Suprapubic skin (tissue), 4 donors: ENCODE results near the gene SPOP. TPM values are rescaled to one million over a fixed set of nuclear protein-coding genes. Genes with fewer than 3 reads are reported as not detected.

ENCODE experiments used
- DNase-seq, 2 donors: peaks; one replicate each; pipeline ENCODE4 v3.0.0-alpha.2; 2019; ENCODE audit warnings: low spot score in 2 of 2
- H3K27ac ChIP-seq: fragments of 200-600 bp; sonication (generic); one replicate; pipeline ENCODE4 v1.5.1; 2019
- H3K27me3 ChIP-seq: fragments of 200-600 bp; sonication (generic); one replicate; pipeline ENCODE4 v1.5.1; 2019
- H3K36me3 ChIP-seq: fragments of 200-600 bp; sonication (generic); one replicate; pipeline ENCODE4 v1.5.1; 2019
- H3K4me1 ChIP-seq: fragments of 200-600 bp; sonication (generic); one replicate; pipeline ENCODE4 v1.5.1; 2019
- H3K4me3 ChIP-seq: fragments of 200-600 bp; sonication (generic); one replicate; pipeline ENCODE4 v1.5.1; 2019; ENCODE audit warnings: mild to moderate bottlenecking
- H3K9me3 ChIP-seq: fragments of 200-600 bp; sonication (generic); one replicate; pipeline ENCODE4 v1.5.1; 2019
- CTCF ChIP-seq, 2 donors: fragments of 200-600 bp in 1 of 2; fragments of 450-650 bp in 1 of 2; sonication (generic) in 1 of 2; IDR thresholded peaks; one replicate each; pipeline ENCODE4 v1.5.1; 2016 to 2019; ENCODE audit warnings: antibody characterized with exemption in 2 of 2, mild to moderate bottlenecking in 1 of 2, moderate library complexity in 1 of 2
- EP300 ChIP-seq: sonication (generic); formaldehyde crosslinking; IDR thresholded peaks from one replicate; pipeline ENCODE4 v1.6.1; 2017; ENCODE audit warnings: antibody characterized with exemption
- POLR2A ChIP-seq, 2 donors: fragments of 450-650 bp; IDR thresholded peaks; one replicate each; pipeline ENCODE4 v1.6.1; 2017; ENCODE audit warnings: antibody characterized with exemption in 2 of 2, mild to moderate bottlenecking in 2 of 2, moderate library complexity in 2 of 2
- POLR2AphosphoS5 ChIP-seq, 3 donors: sonication (generic); formaldehyde crosslinking; IDR thresholded peaks; one replicate each; pipeline ENCODE4 v1.6.1; 2017; ENCODE audit warnings: antibody characterized with exemption in 3 of 3
- WGBS: methylation state at CpG from one replicate; pipeline ENCODE4 v1.1.5; 2018; 5-methylcytosine and 5-hydroxymethylcytosine counted together
- total RNA-seq, 4 donors: library from RNA; depleted of rRNA; stranded (reverse); fragments of >200 nt; gene quantifications; one replicate each; pipeline ENCODE4 v1.1.0, GENCODE V29; 2016

SPOP gene
- total RNA-seq, 4 donors from 2014 or later, result 26.1 to 59.3 (median 41.7) TPM

- Histone ChIP-seq H3K4me3 (no peak overlapping the region), H3K27ac (peak overlapping the region; percentile 53), H3K36me3 (no peaks in the 10 kb centered on the region), H3K27me3 (no peaks in the 10 kb centered on the region), H3K4me1 (peaks cover 48% of the 10 kb centered on the region), H3K9me3 (no peaks in the 10 kb centered on the region)
- no peak for TF ChIP-seq POLR2A (IDR thresholded peaks at IDR 0.05)
- TF ChIP-seq POLR2AphosphoS5 (IDR thresholded peaks at IDR 0.05), result no peak
- TF ChIP-seq EP300, result no peak
- no peak for TF ChIP-seq CTCF (IDR thresholded peaks at IDR 0.05)
- DNase-seq, result no peak
- 44% methylated on average over 2 of the region's 2 CpGs for WGBS
These were observed 44.6 kb downstream of the SPOP start for GRCh38 chr17:49633250-49633649.

GRCh38 chr17:49632201-49632600, 45.7 kb downstream of the SPOP start:
- H3K27ac ChIP-seq, result no peak overlapping the region
- H3K27me3 ChIP-seq, result no peaks in the 10 kb centered on the region
- no peaks in the 10 kb centered on the region for H3K9me3 ChIP-seq
- no peak for TF ChIP-seq POLR2A (IDR thresholded peaks at IDR 0.05)
- no peak for TF ChIP-seq EP300
- no peak for TF ChIP-seq POLR2AphosphoS5 (IDR thresholded peaks at IDR 0.05)
- TF ChIP-seq CTCF (IDR thresholded peaks at IDR 0.05), result no peak
- DNase-seq, result no peak
- peaks cover 52% of the 10 kb centered on the region for H3K4me1 ChIP-seq
- H3K36me3 ChIP-seq, result no peaks in the 10 kb centered on the region
- H3K4me3 ChIP-seq, result no peak overlapping the region
- 70% methylated on average over 4 of the region's 4 CpGs for WGBS

- Histone ChIP-seq H3K27me3 (no peaks in the 10 kb centered on the region), H3K27ac (no peak overlapping the region), H3K36me3 (no peaks in the 10 kb centered on the region), H3K4me3 (no peak overlapping the region), H3K9me3 (no peaks in the 10 kb centered on the region), H3K4me1 (peaks cover 52% of the 10 kb centered on the region)
- TF ChIP-seq CTCF (IDR thresholded peaks at IDR 0.05) (no peak), EP300 (no peak), POLR2AphosphoS5 (IDR thresholded peaks at IDR 0.05) (no peak), POLR2A (IDR thresholded peaks at IDR 0.05) (no peak)
- WGBS, result 100% methylated on average over 1 of the region's 1 CpG
- DNase-seq, result no peak
These were observed 46.4 kb downstream of the SPOP start for GRCh38 chr17:49631496-49631895.

GRCh38 chr17:49630113-49630900, 47.6 kb downstream of the SPOP start:
- H3K27ac ChIP-seq, result no peak overlapping the region

More at GRCh38 chr17:49630113-49630900, 47.6 kb downstream of the SPOP start:
- DNase-seq, result no peak
- no peaks in the 10 kb centered on the region for H3K36me3 ChIP-seq
- no peaks in the 10 kb centered on the region for H3K9me3 ChIP-seq
- TF ChIP-seq EP300, result no peak
- no peak for TF ChIP-seq POLR2A (IDR thresholded peaks at IDR 0.05)
- TF ChIP-seq POLR2AphosphoS5 (IDR thresholded peaks at IDR 0.05), result no peak
- TF ChIP-seq CTCF (IDR thresholded peaks at IDR 0.05), result no peak
- H3K4me1 ChIP-seq, result peaks cover 53% of the 10 kb centered on the region
- WGBS, result 58% methylated on average over 6 of the region's 6 CpGs
- H3K27me3 ChIP-seq, result no peaks in the 10 kb centered on the region
- no peak overlapping the region for H3K4me3 ChIP-seq
